ENCODE measurements around the gene MVB12B.
"Not testable (repeated sequence)": the region's sequence is repeated elsewhere in the genome, so short reads cannot be mapped to it uniquely, and the experiment has no call there.

MVB12B gene, protein sequence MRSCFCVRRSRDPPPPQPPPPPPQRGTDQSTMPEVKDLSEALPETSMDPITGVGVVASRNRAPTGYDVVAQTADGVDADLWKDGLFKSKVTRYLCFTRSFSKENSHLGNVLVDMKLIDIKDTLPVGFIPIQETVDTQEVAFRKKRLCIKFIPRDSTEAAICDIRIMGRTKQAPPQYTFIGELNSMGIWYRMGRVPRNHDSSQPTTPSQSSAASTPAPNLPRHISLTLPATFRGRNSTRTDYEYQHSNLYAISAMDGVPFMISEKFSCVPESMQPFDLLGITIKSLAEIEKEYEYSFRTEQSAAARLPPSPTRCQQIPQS

DNA sequence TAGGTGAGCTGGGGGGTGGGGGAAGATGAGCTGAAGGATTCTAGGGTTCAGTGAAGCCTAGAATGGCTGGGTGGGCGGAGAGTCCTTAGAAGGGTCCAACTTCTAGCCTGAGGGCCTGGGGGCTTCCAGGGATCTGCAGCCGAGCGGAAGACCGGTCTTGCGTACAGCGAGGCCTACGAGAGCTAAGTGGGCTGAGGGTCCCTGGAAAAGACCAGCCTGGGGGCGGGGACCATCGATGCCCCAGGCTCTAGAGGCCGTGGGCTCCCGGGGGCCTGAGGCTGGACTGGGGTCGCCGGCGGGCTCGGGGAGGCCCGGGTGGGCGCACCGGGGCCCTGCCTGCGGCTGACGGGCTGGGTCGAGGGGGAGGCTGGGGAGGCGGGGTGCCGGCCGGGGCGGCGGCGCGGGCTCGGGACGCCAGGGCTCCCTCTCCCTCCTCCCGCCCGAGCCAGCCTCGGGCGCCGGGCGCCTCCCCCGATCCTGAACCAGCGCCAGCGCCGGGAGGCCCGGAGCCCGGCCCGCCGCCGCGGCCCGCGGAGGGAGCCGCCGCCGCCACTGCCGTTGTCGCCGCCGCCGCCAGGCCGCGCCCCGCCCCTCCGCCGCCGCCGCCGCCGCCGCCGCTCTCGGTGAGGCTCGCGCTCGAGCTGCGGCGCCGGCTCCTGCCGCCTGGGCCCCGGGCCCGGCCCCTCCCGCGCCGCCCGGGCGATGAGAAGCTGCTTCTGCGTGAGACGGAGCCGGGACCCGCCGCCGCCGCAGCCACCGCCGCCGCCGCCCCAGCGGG lies at the start of gene MVB12B:
Gene MVB12B (plus strand): TSS at position 602 of the 778 bp plus-strand sequence. CDS start 101 bp downstream, at position 703.
- peak; percentile 36 for DNase-seq (ENCODE audit: low spot score)

DNA sequence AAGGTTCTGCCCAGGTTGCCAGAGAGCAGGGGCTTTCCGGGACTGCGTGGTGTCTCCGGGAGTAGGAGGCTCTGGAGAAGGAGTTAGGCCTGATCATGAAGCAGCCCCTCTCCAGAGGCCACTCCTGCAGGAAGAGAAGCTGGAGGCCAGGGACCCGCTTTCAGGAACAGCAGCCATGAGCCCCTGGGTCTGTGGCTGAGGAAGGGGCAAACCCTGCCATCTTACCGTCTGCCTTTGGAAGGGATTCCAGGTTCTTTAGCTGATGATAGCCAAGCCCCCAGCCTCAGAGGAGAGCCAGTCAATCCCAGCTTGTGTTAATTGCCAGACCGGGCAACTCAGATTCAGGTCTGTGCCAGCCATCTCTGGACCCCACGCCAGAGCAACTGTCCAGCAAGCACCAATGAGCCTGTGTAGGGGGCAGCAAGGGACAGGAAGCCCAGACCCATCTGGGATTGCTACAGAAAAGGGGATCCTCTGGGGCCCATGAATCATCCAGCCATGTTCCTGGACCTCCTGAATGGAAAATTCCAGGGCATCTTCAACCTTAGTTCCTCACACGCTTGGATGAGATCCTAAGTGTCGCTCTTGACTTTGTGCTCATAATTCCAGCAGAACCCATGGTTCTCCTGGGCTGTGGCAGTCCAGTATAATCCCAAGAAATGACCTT lies 42.7 kb upstream of the MVB12B start:
- no peak for DNase-seq (ENCODE audit: low spot score)

DNA sequence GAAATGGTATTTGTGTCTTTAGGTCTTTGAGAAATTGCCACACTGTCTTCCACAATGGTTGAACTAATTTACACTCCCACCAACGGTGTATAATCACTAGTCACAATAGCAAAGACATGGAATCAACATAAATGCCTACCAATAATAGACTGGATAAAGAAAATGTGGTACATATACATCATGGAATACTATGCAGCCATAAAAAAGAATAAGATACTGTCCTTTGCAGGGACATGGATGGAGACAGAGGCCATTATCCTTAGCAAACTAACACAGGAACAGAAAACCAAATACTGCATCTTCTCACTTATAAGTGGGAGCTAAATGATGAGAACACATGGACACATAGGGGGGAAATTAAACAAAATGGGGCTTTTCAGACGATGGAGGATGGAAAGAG lies 41.0 kb upstream of the MVB12B start:
- not testable (repeated sequence) for DNase-seq (ENCODE audit: low spot score)

DNA sequence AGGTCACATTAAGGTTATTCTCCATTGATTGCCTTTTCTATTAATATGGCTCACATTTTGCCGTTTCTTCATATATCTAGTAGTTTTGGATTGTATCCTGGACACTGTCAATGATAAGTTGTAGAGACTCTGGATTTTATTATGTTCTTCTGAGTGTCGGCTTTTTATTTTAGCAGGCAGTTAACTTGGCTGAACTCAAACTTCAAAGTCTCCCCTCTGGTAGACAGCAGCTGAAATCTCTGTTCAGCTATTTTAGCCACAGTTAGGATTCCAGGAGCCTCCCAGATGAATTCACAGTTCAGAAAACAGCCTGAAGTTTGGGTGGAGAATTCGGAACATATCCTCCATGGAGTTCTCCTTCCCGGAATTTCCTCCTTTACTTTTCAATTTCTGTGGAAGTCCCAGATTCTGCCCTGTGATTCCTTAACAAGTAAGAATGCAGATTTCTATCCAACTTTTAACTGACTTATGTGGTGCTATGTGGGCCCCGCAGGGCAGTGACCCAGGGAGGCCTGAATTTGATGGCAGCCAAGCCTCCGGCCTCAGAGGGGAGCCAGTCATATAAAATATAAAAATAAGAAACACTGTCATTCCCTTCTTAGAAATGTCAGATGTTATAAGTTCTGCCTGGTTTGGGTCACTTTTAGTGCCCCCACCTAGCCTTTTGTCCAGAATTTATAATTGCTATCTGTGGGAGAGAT lies 39.3 kb upstream of the MVB12B start:
- DNase-seq (ENCODE audit: low spot score): no peak

DNA sequence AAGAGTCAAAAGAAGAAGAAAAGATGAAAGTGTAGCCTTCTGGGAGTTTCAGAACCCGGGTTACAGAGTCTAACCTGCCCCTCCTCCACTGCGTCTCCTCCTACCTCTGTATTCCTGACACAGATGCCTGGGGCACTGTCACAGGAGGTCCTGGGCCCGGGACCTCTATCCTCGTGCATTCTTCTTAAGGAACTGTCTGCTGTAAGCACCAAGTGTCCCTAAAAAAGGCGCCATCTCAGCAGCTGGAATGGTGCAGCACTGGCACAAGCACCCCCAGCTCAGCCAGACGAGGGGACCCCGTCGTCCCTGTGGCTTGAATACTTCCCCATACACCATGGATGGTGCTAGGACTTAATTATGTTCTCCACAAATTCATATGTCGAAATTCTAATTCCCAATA lies 35.8 kb upstream of the MVB12B start:
- no peak for DNase-seq (ENCODE audit: low spot score)

DNA sequence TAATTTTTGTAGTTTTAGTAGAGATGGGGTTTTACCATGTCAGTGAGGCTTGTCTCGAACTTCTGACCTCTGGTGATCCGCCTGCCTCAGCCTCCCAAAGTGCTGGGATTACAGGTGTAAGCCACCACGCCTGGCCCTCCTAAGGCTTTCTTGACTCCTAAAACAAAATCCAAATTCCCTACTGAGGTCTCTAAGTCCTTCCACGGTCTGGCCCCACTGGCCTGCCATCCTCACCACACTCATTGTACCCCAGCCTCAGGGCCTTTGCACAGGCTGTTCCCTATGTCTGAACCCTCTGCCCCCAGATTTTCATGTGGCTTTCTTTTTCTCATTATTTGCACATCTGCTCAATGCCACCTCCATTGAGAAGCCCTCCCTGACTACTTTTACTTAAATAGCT lies 34.7 kb upstream of the MVB12B start:
- DNase-seq (ENCODE audit: low spot score): no peak

DNA sequence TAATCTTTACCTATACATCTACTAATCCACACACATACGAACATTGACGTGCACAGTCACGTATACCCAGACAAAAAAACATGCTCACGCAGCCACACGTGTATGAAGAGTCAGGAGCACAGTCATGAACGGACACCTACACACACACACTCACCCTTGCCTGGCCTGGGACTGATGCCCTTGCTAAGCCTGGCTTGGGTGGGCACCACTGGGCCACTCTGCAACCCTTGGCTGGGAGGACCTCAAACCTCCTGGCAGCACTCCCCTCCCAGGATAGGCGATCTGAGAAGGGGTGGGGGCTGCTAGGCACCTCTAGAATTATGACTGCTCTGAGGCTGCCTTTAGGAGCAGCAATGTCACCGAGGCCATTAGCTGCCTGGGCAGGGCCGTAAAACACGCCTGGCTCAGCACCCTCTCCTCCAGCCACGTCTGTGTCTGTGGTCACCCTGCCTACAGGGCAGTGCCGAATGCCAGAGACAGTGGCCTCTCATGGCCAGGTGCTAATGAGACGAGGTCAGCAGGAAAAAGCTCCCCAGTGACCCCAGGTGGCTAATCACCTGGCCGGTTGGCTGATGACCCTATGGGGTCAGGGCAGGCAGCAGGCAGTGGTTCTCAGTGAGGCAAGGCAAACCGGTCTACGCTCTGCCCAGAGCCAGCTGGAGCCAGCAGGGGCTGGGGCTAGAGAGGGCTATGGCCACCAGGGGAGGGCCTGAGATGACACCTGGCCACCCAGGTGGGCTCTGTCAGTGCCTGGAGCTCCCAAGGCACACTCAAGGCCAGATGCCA lies 33.7 kb upstream of the MVB12B start:
- DNase-seq (ENCODE audit: low spot score): no peak

DNA sequence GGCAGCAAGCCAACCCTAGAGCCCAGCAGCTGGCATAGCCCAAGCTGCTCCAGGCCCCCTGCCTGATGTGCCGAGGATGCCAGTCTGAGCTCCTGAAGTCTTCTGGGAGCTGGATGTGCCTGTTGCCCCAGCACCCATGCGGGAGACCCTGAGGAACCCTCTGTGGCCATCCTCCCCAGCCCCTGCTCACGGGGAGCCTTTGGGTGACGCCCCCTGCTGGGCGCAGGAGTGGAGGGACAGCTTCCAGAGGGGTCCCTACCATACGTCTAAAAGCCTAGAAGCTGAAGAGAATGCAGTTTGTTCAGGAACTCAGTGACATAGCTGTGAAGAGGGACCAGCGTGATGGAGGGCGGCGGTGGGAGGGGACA lies 33.1 kb upstream of the MVB12B start:
- DNase-seq (ENCODE audit: low spot score): no peak

DNA sequence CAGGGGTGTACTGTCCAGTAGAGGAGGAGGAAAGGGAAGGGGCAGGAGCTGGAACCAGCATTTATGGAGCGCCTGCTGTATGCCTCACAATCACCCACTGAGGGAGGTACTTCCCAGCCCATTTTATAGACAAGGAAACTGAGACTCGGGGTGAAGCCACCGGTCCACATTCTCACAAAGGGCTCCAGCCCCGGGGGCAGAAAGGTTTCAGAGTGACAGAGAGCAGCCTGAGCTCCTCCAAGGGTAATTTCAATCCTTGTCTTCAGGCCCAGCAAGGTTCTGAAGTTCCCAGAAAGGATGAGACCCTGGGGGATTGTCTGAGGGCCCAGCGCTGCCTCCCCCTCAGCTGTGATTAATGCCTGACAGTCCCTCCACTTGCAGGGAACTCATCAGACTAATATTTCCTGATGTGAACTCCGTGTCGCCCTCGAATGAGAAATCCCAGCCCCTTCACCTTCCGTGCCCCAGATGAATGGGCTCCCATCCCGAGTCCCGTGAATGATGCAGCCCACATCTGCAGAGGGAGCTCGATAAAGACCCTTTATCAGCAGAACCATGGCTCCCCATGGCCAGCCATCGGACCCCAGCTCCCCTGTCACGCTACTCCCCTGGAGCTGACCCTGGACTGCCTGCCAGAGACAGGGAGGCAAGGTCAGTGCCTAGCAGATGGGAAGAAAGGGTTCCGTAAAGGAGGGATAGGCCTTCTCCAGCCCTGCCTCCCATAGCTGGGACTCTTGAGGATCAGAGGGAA lies 32.1 kb upstream of the MVB12B start:
- DNase-seq (ENCODE audit: low spot score): no peak

DNA sequence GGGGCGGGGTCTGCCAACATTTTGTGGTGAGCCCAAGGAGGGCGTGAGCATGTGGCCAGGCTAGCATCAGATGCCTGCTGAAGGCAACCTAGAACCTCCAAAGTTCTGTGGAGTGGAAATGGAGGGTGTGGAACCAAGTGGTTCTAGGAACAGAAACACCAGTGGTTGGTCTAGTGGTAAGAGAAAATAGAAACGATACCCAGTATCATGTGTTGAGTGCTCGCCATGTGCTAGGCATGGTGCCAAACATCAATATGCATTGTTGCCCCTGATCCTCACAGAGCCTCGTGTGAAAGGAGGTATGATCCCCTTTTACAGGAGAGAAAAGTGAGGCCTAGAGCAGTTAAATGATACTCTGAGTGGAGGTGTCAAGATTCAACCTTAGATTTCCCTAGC lies 31.5 kb upstream of the MVB12B start:
- no peak for DNase-seq (ENCODE audit: low spot score)

DNA sequence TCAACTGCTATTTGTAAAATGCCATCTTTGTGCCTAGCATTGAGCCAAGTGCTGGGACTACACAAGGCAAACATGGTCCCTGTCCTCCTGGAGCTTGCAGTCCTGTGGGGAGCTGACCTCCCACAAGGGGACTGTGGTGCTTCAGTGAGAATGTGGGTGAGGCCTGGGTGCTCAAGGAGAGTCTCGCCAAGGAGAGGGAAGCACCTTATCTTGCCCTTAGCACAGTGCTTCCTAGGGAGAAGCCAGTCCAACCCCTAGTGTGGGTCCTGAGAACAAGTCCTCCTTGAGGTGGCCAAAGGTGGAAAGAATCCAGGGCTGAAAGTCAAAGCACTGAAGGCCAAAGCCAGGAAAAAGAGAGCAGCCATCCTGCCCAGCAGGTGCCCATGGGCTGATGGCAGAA lies 31.1 kb upstream of the MVB12B start:
- DNase-seq (ENCODE audit: low spot score): no peak

DNA sequence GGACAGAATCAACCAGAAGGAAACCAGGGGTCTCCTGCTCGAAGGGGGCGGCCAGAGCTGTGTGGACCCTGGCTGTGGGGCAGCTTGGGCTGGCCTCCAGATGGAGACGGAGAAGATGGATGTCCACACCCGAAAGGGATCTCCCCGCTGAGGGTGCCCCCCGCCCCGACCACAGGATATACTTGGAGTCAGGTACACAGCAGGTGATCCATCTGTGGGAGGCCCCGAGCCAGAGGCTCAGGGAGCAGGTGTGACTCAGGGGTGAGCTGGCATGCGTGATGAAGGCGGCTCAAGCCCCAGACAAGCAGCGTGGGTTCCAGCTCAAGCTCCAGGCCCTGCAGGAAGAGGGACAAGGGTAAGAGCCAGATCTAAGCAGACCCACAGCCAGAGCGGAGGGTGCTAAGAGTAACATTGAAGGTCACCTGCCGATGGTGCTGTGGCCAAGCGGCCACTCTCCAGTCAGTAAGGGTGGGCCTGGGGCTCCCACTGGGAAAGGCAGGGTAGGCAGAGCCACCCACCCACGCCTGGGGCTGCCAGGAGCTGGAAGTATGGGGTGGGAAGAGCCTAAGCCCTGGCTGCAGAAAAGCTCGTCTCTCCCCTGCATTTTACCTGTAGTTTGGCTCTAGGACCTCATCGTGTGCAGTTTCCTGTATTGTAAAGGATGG lies 30.6 kb upstream of the MVB12B start:
- no peak for DNase-seq (ENCODE audit: low spot score)

DNA sequence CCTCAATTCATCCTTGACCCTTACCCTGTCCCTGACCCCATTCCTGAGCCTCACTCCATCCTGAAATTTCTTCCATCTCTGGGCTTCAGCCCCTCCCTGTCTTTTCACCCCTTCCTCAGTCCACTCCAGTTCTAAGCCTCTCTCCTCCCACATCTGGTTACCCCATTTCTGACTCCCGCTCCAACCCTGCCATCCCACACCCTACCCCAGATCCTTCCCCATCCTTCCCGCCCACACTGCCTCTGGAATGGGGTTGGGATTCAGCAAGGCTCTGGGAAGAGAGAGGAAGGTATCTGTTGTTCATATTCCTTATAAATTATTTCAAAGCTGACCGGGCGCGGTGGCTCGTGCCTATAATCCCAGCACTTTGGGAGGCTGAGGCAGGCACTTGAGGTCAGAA lies 29.9 kb upstream of the MVB12B start:
- DNase-seq (ENCODE audit: low spot score): no peak

DNA sequence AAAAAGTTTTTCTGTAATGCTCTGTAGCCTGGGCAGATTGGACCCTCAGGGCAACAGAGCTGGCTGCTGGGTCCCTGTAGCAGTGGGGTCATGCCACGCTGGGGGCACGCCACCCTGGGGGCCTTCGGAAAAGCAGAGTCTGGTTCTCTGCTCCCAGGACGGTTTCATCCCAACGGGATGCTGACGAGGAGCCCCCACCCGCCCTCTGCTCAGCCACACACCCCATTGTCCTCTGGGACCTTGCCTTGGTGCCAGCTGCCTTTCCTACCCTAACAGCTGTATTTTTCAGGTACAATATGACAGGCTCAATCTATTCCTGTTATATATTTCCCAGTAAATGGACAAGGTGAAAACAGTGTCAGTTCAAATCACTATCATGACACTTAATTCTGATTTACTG lies 29.0 kb upstream of the MVB12B start:
- DNase-seq (ENCODE audit: low spot score): no peak

DNA sequence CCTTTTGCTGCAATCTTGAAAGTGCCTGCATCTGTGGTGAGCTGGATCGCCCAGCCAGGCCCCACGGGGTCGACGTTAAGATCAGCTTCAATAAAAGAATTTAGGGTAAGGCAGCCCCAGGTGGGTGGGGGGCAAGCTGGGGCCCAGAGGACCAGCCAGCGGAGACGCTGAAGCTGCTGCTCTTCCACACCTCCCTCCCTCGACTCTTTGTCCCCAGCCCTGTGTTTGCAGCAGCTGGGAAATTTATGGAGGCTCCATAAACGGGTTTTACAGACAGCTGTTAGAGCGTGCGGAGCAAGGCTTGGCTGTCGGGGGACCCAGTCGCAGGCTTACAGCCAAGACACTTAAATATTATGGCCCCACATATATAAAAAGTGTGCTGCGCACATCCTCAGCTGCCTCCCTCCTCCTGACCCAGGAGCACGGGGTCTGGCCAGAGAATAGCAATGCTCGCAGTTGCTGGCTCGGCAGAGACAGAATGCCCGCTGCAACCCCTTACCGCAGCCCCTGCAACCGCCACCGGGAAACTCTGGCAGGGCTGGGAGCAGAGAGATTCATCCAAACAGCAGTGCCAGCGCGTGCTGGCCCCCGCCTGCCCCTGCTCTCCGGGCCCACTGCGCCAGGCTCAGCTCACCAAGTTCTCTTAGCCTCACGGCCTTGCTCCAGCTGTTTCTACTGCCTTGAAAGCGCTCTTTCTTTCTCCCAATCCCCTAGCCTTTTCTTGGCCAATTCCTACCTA lies 28.4 kb upstream of the MVB12B start:
- DNase-seq (ENCODE audit: low spot score): no peak

DNA sequence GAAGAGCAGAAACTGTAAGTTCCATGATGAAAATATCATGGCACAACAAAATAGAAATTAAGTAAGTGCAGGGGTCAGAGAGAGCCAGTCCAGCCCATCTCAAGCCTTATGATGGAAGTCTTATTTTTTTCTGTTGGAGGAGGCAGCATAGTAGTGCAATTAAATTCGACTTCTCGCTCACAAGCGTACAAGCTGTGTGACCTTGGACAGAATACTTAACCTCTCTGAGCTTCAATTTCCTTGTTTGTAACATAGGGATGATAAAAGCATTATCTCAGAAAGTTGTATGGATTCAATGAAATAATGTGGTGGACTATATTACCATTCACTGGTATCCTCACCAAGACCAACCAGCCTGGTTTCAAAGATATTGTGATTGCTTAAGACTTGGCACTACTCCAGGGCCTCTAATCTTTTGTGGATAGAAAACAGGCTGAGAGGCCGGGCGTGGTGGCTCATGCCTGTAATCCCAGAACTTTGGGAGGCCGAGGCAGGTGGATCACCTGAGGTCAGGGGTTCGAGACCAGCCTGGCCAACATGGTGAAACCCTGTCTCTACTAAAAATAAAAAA lies 26.8 kb upstream of the MVB12B start:
- DNase-seq (ENCODE audit: low spot score): no peak

DNA sequence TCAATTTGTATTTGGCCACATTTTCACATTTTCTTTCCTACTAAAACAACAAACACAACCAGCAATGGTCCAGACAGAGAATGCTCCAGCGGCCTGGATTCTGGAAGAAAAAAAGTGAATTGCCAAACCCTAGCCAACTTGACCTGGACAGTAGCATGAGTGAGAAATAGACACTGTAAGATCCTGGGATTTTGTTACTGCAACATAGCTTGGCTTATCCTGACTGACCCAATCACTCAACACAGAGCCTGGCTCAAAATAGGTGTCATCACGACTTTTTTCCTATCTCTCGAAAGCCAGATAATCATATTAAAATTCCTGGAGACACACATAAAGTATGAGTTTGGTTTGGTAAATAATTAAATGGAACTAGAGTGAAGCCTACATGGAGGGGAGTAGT lies 25.4 kb upstream of the MVB12B start:
- DNase-seq (ENCODE audit: low spot score): no peak

DNA sequence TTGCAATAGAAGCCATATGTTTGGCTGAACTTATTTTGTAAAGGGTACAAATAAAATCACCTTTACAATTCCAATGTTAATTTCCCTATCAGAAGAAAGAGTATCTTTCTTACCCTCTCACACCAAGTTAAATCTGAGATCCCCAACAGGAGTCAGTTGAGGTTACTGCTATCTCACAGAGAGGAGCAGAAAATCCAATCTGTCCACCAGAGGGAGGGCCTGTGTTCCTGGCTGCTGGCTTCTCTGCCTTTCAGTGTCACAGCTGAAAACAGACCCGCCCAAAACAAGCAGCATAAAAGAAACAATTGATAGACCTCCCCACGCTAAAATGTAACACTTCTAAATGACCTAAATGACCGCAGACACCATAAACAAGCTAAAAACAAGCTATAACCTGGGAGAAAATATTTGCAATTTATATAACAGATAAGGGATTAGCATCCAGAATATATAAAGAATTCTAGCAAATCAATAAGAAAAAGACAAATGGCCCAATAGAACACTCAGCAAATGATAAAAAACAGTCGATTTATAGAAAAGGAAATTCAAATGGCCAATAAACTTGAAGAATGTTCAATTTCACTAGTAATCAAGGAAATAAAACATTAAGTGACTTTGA lies 24.5 kb upstream of the MVB12B start:
- DNase-seq (ENCODE audit: low spot score): peak; percentile 53

DNA sequence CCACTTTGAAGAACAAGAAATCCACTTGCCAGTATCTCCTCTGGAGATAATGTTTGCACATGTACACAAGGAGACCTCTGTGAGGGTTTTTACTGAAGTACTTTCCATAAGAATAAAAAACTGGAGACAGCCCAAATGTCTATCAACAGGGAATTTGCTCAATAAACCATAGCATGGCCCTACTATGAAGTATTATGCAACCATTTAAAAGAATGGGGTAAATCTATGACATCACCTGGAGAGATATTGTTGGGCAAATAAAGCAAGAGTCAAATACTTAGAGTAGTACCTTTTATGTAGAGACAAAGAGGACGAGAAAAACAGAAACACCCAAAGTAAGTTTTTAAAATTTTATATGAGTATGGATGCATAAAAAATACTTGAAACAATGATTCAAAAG lies 23.9 kb upstream of the MVB12B start:
- no peak for DNase-seq (ENCODE audit: low spot score)
